NOMO-1 treated with DMSO at 0.1 percent for 48 hours (cell line): ENCODE measurements around the gene UNC5B.
"Not testable (repeated sequence)": the region's sequence is repeated elsewhere in the genome, so short reads cannot be mapped to it uniquely, and the experiment has no call there.

Experiments
- DNase-seq: peaks from one replicate; lab custom pipeline; 2025; ENCODE audit not compliant: unreplicated experiment; lab: John Stamatoyannopoulos, UW

Gene UNC5B

GRCh38 chr10:71265618-71266146 is 53.3 kb downstream of the UNC5B start:
- no peak for DNase-seq

- no peak for DNase-seq
Observed at GRCh38 chr10:71266147-71266917, 54.0 kb downstream of the UNC5B start.

DNA sequence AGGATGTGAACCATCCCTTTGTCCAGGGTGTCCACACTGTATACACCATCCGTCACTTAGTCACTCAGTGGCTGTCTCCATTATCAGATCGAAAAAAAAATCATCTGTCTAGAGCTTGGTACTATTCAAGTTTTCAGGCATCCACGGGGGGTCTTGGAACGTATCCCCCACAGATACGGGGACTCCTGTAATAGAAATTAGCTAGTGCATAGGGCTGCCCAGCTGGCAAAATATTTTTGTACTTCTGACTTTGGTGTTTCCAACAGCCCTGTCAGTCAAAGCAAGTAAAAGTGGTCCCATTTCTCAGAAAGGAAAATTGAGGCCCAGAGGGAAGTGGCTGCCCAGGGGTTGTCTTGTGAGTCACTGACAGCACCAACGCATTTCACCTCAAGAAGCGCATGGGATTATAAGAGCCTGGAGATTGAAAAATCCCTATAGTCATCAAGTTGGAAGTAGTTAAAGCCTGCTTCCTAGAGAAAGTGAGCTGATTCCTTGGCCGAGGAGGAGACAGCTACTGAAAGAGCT is 54.6 kb downstream of the UNC5B start:
- DNase-seq = no peak

GRCh38 chr10:71267508-71268240 is 55.3 kb downstream of the UNC5B start:
- DNase-seq = no peak

DNA sequence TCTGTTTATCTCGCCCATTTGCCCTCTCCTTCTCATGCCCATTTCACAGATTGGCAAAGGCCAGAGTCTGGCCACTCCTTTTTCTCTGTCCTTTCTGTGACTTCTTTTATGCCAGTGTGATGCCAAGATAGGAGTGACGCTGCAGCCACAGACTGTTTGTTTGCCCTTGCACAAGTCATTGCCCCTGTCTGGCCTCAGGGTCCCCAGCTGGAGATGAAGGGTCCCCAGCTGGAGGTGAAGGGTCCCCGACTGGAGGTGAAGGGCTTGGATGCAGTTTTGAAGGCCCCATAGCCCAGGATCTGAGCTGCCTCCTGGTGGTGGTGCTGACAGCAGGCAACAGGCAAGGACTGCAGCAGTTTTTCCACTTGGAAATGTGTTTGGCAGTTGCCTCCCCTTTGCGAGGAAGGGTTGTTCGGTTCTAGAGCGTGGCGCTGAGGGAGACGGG is 55.9 kb downstream of the UNC5B start:
- no peak for DNase-seq

- DNase-seq = no peak
Observed at GRCh38 chr10:71268758-71269157, 56.4 kb downstream of the UNC5B start.

GRCh38 chr10:71269301-71270288 is 57.2 kb downstream of the UNC5B start:
- DNase-seq = no peak

DNA sequence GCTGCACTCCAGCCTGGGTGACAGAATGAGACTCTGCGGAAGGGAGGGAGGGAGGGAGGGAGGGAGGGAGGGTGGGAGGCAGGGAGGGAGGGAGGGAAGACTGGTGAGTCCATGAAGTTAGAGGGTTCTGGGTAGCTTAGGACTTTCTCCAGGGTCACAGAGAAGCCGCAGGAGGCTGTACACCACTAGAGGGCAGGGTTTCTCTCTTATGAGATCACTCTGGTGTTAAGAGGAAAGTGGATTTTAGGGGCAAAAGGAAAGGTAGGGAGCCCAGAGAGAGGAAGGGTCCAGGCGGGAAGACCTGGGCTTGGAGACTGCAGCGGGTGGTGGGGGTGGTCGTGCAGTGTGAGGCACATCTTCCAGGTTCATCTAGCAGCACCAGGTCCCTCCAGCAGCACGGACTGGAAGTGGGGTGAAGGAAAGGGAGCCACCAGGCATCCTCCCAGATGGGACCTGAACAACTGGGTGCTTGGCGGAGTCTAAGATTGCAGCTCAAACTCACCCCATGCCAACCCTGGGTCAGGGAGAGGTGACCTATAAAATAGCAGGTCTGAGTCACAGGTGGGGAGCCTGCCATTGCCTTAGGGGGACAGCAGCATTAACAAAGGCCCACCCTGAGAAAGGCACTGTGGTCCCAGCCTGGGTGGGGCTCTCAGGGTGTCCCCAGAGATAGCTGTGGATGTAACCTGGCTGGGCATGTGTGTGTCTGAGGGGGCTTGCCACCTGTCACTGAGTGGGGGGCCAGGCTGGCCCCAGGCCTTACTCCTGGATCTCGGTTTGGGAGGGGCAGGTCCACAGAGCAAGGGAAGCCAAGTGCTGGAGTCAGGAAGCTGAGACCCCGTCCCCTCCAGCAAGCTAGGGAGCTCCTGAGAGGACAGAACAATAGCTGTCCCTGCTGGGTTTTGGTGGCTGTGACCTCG is 58.2 kb downstream of the UNC5B start:
- peak; percentile 39 for DNase-seq

DNA sequence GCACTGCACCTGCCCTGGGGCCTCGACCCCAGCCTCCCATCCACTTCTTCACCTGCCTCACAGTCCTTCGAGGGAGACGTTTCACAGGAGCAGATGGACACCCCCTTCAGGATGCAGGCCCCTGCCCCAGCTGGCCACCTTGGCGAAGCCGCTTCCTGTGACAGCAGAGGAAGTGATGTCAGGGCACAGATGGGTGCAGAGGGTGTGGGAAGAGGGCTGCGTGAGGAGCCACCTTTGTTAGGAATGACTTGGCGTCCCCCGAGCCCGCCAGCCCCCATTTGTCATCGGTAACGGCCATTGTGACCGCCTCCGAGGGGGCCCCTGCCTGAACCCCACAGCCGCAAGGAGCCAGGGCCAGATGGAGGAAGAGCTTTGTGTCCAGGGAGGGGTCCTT is 59.3 kb downstream of the UNC5B start:
- no peak for DNase-seq

- no peak for DNase-seq
Observed at GRCh38 chr10:71272056-71272771, 59.8 kb downstream of the UNC5B start.

- not testable (repeated sequence) for DNase-seq
Observed at GRCh38 chr10:71272974-71273373, 60.6 kb downstream of the UNC5B start.

DNA sequence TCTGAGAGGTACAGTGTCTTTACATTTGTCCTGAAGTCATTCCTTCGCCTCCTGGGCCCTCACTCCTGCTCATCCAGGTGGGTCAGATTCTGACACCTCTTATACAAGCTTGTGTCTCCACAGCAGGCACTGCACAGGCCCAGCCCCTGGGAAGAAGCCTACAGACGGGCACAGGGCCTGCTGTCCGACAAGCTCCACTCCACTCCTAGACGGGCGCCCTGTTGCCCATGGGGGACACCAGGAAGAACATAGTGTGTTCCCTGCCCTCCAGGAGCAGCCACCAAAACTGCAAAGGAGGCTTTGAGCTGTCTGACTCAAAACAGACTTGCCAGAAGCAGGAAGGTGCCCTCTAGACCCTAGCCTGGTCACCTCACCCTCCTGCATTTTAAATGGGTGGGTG is 61.1 kb downstream of the UNC5B start:
- no peak for DNase-seq

GRCh38 chr10:71274901-71275796 is 62.8 kb downstream of the UNC5B start:
- DNase-seq = peak; percentile 13

DNA sequence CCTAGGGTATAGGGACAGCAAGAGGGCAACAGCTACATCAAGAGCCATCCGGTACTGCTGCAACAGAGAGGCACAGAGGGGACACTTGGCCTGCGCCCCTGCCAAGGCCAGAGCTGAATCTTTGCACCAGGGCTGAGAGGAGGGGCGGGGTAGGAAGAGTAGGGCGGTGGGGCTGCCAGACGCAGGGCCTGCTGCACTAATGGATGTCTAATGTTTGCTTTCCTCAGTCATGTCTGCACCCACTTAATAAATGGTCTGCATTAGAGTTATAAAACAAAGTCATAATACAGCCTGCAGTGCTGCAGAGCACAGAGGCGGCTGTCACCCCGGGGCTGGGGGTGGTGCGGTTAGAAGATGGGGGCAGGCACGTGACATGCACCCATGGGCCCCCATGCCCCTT is 64.5 kb downstream of the UNC5B start:
- DNase-seq = no peak

GRCh38 chr10:71277914-71278665 is 65.7 kb downstream of the UNC5B start:
- DNase-seq = no peak

- no peak for DNase-seq
Observed at GRCh38 chr10:71278691-71279588, 66.6 kb downstream of the UNC5B start.
